HCT116 (cell line): Measurements from ENCODE around the gene SLC25A44. TPM values are rescaled to one million over a fixed set of nuclear protein-coding genes. Genes with fewer than 3 reads are reported as not detected.

Source experiments
- ATAC-seq: fragments of 200-7000 bp; cut with Tn5 transposase; 2 replicates; pipeline ENCODE4 v1.9.1; 2020; ENCODE audit warnings: mild to moderate bottlenecking, moderate library complexity
- BruUV-seq: library from RNA; stranded (reverse); fragments of 400-500 nt; replicated peaks from 2 replicates; lab custom pipeline; 2021; lab: Mats Ljungman, UMichigan
- CTCF ChIA-PET: fragments of 300-600 bp; sonication (Branson Sonifier 250); formaldehyde crosslinking; loops from one replicate; lab custom pipeline; 2021; ENCODE audit warnings: antibody characterized with exemption; lab: Charles Lee
- POLR2A ChIA-PET: fragments of 300-600, 350-600 bp; sonication (Branson Sonifier 250); formaldehyde crosslinking; loops from one replicate; lab custom pipeline; 2021; ENCODE audit warnings: antibody characterized with exemption; lab: Charles Lee
- RAD21 ChIA-PET, 2 experiments: fragments of 300-600 bp; sonication (Branson Sonifier 250); formaldehyde crosslinking; loops; one replicate each; lab custom pipeline; 2023; ENCODE audit warnings: low total read pairs in 2 of 2; ENCODE audit not compliant: uncharacterized antibody in 2 of 2, unreplicated experiment in 2 of 2, low non-redundant PET in 1 of 2; lab: Charles Lee
- DNase-seq: peaks from one replicate; pipeline ENCODE4 v3.0.0-alpha.2; 2010; ENCODE audit warnings: low read depth, low spot score
- H2AFZ ChIP-seq: fragments of 200-600 bp; shearing (Covaris generic), sonication (generic); 2 replicates; pipeline ENCODE4 v1.6.1; 2017; ENCODE audit warnings: low read depth, mixed run types, mixed read lengths, antibody characterized with exemption, low read length; ENCODE audit not compliant: poor library complexity, severe bottlenecking
- H3K27ac ChIP-seq: 2 replicates; pipeline ENCODE4 v1.5.1; 2012; ENCODE audit warnings: low read depth, low read length
- H3K27me3 ChIP-seq: fragments of 200-600 bp; sonication (generic); 2 replicates; pipeline ENCODE4 v1.6.1; 2016; ENCODE audit warnings: mixed run types, low read length, mixed read lengths; ENCODE audit not compliant: insufficient read depth
- H3K36me3 ChIP-seq, 2 experiments: fragments of 200-500 bp in 1 of 2; fragments of 200-600 bp in 1 of 2; sonication (Bioruptor generic) in 1 of 2; sonication (generic) in 1 of 2; 2 replicates each; pipeline versions ENCODE4 v1.5.1 to v1.6.1; 2014 to 2016; ENCODE audit warnings: low read length in 2 of 2, inconsistent platforms in 1 of 2, mixed read lengths in 1 of 2, mixed run types in 1 of 2; ENCODE audit not compliant: insufficient read depth in 2 of 2, control insufficient read depth in 1 of 2
- H3K4me1 ChIP-seq, 2 experiments: fragments of 200-600 bp in 1 of 2; sonication (generic) in 1 of 2; 2 replicates each; pipeline versions ENCODE4 v1.5.1 to v1.6.1; 2012 to 2017; ENCODE audit warnings: low read length in 2 of 2, inconsistent platforms in 1 of 2, mild to moderate bottlenecking in 1 of 2, mixed read lengths in 1 of 2, mixed run types in 1 of 2, moderate library complexity in 1 of 2; ENCODE audit not compliant: insufficient read depth in 2 of 2, control insufficient read depth in 1 of 2
- H3K4me2 ChIP-seq: fragments of 200-600 bp; sonication (generic); 2 replicates; pipeline ENCODE4 v1.6.1; 2017; ENCODE audit warnings: mixed run types, low read length, mixed read lengths
- H3K4me3 ChIP-seq, 2 experiments: fragments of 200-600 bp in 1 of 2; sonication (generic) in 1 of 2; replicated peaks in 1 of 2; 2 replicates each; pipeline ENCODE4 v1.5.1; 2011 to 2016; ENCODE audit warnings: low read length in 2 of 2, control low read depth in 1 of 2, low read depth in 1 of 2, mild to moderate bottlenecking in 1 of 2, mixed read lengths in 1 of 2, mixed run types in 1 of 2
- H3K79me2 ChIP-seq: fragments of 200-600 bp; sonication (generic); 2 replicates; pipeline ENCODE4 v1.6.1; 2017; ENCODE audit warnings: mild to moderate bottlenecking, mixed run types, low read length, moderate library complexity, mixed read lengths; ENCODE audit not compliant: insufficient read depth
- H3K9ac ChIP-seq: fragments of 200-600 bp; sonication (generic); 2 replicates; pipeline ENCODE4 v1.6.1; 2016; ENCODE audit warnings: low read length, mixed read lengths
- H3K9me2 ChIP-seq: fragments of 200-600 bp; sonication (generic), shearing (Covaris generic); 2 replicates; pipeline ENCODE4 v1.6.1; 2017; ENCODE audit warnings: mixed run types, mild to moderate bottlenecking, moderate library complexity; ENCODE audit not compliant: insufficient read depth
- H3K9me3 ChIP-seq, 2 experiments: fragments of 200-500 bp in 1 of 2; fragments of 200-600 bp in 1 of 2; sonication (Bioruptor generic) in 1 of 2; sonication (generic) in 1 of 2; 2 replicates each; pipeline ENCODE4 v1.6.1; 2014 to 2017; ENCODE audit warnings: low read length in 2 of 2, mixed read lengths in 2 of 2, inconsistent platforms in 1 of 2, low read depth in 1 of 2, mild to moderate bottlenecking in 1 of 2, mixed run types in 1 of 2, moderate library complexity in 1 of 2; ENCODE audit not compliant: control insufficient read depth in 1 of 2, insufficient read depth in 1 of 2
- H4K20me1 ChIP-seq: fragments of 200-600 bp; sonication (generic), shearing (Covaris generic); 2 replicates; pipeline ENCODE4 v1.6.1; 2017; ENCODE audit warnings: mixed run types, mild to moderate bottlenecking, moderate library complexity; ENCODE audit not compliant: insufficient read depth
- ATF3 ChIP-seq: IDR thresholded peaks from 2 replicates; pipeline ENCODE4 v1.6.1; 2012
- CTCF ChIP-seq, 3 experiments: fragments of 200-600 bp in 1 of 3; sonication (generic) in 1 of 3; IDR thresholded peaks in 2 of 3; conservative IDR thresholded peaks in 1 of 3; 2 replicates each; pipeline ENCODE4 v1.5.1; 2012 to 2017; ENCODE audit warnings: low read depth in 2 of 3, low read length in 2 of 3, antibody characterized with exemption in 1 of 3, borderline replicate concordance in 1 of 3, control low read depth in 1 of 3, mild to moderate bottlenecking in 1 of 3, mixed read lengths in 1 of 3, mixed run types in 1 of 3, moderate library complexity in 1 of 3; ENCODE audit not compliant: insufficient read depth in 1 of 3
- RAD21 ChIP-seq: IDR thresholded peaks from 2 replicates; pipeline ENCODE4 v1.6.1; 2012; ENCODE audit warnings: low read depth, mild to moderate bottlenecking
- REST ChIP-seq: IDR thresholded peaks from 2 replicates; pipeline ENCODE4 v1.6.1; 2012; ENCODE audit warnings: low read depth
- SRF ChIP-seq: IDR thresholded peaks from 2 replicates; pipeline ENCODE4 v1.6.1; 2012; ENCODE audit warnings: low read depth
- ZBTB33 ChIP-seq: IDR thresholded peaks from 2 replicates; pipeline ENCODE4 v1.6.1; 2011; ENCODE audit warnings: mild to moderate bottlenecking, low read length, moderate library complexity; ENCODE audit not compliant: insufficient replicate concordance; ENCODE audit errors: extremely low read depth
- intact Hi-C: fragments of 100-400 bp; cut with micrococcal nuclease; formaldehyde crosslinking; loops from 2 replicates; pipeline ENCODE4 v1.10.0; 2022
- total RNA-seq: library from RNA; stranded (reverse); gene quantifications from one replicate; pipeline ENCODE4 v1.2.1, GENCODE V29; 2021; ENCODE audit not compliant: unreplicated experiment

SLC25A44 gene
- total RNA-seq, 1 experiment from 2014 or later, result 17.5 TPM

GRCh38 chr1:156146769-156147405 is 47.0 kb upstream of the SLC25A44 start:
- intact Hi-C loops, result loop anchor here (1.0 to 10.0 kb wide), 3 partner anchors 57 to 298 kb away; no protein-coding TSS in a partner anchor
- POLR2A ChIA-PET, result no interaction called here
- Histone ChIP-seq H3K27ac (no peak overlapping the region), H3K79me2 (no peaks in the 10 kb centered on the region), H4K20me1 (no peaks in the 10 kb centered on the region), H3K9ac (no peak overlapping the region), H3K4me1 (peaks cover 9 to 12% of the 10 kb centered on the region in 2 experiments), H3K4me3 (no peak overlapping the region), H3K4me2 (no peak overlapping the region), H2AFZ (no peak overlapping the region), H3K9me2 (no peaks in the 10 kb centered on the region), H3K27me3 (no peaks in the 10 kb centered on the region; the same call in 1 of the 2 replicates), H3K36me3 (no peaks in the 10 kb centered on the region), H3K9me3 (no peaks in the 10 kb centered on the region)
- RAD21 ChIA-PET, result no interaction called here
- CTCF ChIA-PET, result interaction anchor here (1.4 to 8.1 kb wide), 3 partner anchors 18 to 78 kb away, joined by 6 to 98 read pairs (median 20); no protein-coding TSS in a partner anchor
- no TSS peak for BruUV-seq
- DNase-seq (no peak), ATAC-seq (no peak)
- no peak for TF ChIP-seq ZBTB33
- TF ChIP-seq REST, result no peak
- no peak for TF ChIP-seq ATF3
- TF ChIP-seq RAD21, result no peak
- TF ChIP-seq SRF, result no peak
- no peak for TF ChIP-seq CTCF (IDR thresholded peaks at IDR 0.05 in 2 of 3, conservative IDR thresholded peaks at IDR 0.05 in 1 of 3; ENCODE audit: borderline replicate concordance in 1 of 3, insufficient read depth in 1 of 3, low read depth in 2 of 3, low read length in 2 of 3)
